HG03469 (cell line): ENCODE results near the gene PCSK5.
A peak's percentile ranks its signal among the peaks of the same experiment; 100 is the strongest.

Source experiments
- ATAC-seq: cut with Tn5 transposase; IDR thresholded peaks from one replicate; pipeline ENCODE4 v1.9.1; 2021; ENCODE audit warnings: mild to moderate bottlenecking, moderate library complexity, moderate number of reproducible peaks; ENCODE audit not compliant: unreplicated experiment

PCSK5 gene

GRCh38 chr9:76373173-76373783, 482.8 kb downstream of the PCSK5 start:
- ATAC-seq = no peak

- no peak for ATAC-seq
Observed at GRCh38 chr9:76373784-76374474, 483.5 kb downstream of the PCSK5 start.

DNA sequence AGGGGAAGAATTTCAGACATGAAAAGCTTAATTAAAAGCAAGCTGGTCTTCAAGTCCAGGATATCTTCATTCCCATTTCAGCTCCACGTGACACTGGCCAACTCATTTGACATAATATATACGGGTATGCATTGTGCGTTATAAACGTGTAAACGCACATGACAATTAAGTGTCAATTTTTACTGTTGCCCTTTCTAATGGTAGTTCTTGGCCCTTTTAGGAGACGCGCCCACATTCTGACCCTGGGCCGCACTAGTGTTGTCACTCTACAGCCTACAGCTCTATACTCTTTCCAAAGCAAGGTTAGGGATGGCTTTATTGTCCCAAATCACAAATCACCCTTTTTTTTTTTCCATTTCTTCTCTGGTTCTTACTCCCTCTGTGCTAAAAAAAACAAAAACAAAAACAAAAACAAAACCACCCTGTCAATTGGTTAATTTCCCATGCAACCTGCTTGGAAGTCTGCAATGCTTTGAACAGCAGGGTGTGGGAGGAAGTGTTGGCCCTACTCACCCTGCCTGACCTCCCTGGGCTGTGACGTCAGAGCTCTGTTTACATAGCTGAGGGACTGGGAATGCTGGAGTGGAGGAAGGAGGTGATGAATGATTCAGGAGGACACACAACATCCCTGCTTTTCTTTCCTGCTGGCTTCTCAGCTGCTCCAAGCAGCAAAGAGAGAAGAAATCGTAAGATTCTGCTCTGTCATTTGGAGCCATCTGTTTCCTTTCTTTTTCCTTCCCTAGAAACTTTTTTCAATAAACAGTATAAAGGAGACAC, 484.5 kb downstream of the PCSK5 start:
- no peak for ATAC-seq

- ATAC-seq = no peak
Observed at GRCh38 chr9:76377791-76378190, 487.3 kb downstream of the PCSK5 start.

DNA sequence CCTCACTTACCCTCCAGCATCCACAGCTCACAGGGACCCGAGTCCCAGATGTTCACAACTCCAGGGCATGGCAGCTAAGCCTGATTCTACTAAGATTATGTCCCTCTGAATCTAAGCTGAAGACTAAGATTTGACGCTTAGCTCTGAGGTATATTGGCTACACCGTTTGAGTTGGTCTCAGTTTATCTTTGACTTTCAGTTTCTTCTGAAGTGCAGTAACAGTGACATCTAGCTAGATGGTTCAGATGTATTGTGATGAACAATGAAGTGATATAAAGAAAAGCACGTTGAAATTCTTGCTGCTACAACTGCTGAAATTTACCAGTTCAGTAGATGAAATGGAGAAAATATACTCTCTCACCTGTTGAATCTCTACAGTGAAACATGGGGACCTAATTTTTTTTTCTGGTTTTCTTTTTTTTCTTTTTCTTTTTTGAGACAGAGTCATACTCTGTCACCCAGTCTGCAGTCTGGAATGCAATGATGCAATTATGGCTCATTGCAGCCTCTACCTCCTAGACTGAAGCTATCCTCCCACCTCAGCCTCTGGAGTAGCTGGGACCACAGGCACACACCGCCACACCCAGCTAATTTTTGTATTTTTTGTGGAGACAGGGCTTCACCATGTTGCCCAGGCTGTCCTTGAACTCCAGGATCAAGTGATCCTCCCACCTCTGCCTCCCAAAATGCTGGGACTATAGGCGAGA, 488.0 kb downstream of the PCSK5 start:
- ATAC-seq = no peak

DNA sequence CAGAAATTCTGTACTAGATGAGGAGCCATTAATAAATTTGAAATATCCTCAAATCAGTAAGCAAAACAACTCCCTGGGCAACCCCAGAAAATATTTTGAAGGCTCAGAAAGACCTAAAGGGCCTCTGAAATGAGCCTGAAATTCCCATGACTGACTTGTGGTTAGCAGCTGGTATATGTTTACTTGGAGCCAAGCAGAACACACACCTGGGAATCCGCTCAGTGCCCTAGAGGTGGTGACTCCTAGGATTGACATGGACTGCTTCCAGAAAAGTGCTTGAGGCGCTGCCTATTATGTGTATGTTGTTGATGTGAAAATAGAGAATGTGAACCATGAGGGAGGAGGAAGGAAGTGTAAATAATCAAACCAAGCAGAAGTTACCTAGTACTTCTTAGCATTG, 489.0 kb downstream of the PCSK5 start:
- ATAC-seq = no peak

DNA sequence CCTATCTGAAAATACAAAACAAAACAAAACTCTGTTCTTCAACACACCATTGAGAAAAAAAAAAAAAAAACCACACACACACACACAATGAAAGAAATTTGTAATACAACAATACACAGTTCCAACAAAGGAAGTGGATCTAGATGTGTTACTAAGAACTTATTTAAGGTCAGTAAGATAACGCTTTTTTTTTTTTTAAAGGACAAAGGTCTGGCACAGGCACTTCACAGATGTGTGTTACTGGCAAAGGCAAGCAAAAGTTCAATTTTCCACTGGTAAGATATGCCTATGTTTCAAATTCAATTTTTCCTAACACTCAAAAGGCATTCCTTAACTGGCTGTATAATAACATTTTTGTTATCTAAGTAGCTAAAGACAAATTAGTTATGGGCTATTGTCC, 500.2 kb downstream of the PCSK5 start:
- no peak for ATAC-seq

- peak; percentile 43 for ATAC-seq
Observed at GRCh38 chr9:76394195-76394959, 503.9 kb downstream of the PCSK5 start, which contains the start of gene RFK. TSS of gene RFK (minus strand) at chr9:76394426. CDS start at chr9:76394171, 255 bp downstream.

- peak; percentile 36 for ATAC-seq
Observed at GRCh38 chr9:76394960-76395252, 504.4 kb downstream of the PCSK5 start.

GRCh38 chr9:76395381-76395780, 504.9 kb downstream of the PCSK5 start:
- no peak for ATAC-seq

GRCh38 chr9:76396144-76396543, 505.7 kb downstream of the PCSK5 start:
- ATAC-seq = no peak

DNA sequence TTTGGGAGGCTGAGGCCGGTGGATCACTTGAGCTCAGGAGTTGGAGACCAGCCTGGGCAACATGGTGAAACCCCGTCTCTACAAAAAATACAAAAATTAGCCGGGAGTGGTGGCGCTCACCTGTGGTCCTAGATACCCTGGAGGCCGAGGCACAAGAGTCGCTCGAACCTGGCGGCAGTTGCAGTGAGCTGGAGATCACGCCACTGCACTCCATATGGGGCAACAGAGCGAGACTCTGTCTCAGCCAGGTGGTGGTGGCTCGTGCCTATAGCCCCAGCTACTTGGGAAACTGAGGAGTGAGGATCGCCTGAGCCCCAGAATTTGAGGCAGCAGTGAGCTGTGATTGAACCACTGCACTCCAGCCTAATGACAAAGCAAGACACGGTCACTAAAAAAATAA, 506.1 kb downstream of the PCSK5 start:
- no peak for ATAC-seq

DNA sequence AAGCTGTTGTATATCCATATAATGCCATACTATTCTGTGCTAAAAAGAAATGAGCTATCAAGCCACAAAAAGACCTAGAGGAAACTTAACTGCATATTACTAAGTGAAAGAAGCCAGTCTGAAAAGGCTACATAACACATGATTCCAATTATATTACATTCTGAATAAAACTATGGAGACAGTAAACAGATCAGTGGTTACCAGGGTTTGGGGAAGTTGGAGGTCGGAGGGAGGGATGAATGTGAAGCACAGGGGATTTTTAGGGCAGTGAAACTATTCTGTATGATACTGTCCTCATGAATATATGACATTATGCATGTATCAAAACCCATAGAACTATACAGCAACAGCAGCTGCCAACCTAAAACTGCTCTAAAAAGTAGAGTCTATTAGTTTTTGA, 509.4 kb downstream of the PCSK5 start:
- ATAC-seq = no peak

GRCh38 chr9:76400534-76401096, 510.1 kb downstream of the PCSK5 start:
- ATAC-seq = no peak

DNA sequence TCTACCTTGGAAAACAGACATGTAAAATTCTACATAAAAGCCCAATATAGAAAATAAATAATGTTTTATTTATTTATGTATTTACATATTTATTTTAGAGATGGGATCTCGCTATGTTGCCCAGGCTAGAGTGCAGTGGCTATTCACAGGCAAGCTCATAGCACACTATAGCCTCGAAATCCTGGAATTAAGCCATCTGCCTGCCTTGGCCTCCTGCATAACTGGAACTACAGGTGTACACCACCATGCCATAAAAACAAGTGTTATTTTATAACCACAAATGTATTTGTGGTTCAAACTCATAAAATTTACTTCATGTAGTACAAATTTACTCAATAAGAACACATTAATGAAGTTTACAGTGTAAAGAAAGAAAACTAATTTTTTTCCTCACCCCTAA, 510.7 kb downstream of the PCSK5 start:
- no peak for ATAC-seq

GRCh38 chr9:76401580-76402354, 511.3 kb downstream of the PCSK5 start:
- ATAC-seq = no peak

DNA sequence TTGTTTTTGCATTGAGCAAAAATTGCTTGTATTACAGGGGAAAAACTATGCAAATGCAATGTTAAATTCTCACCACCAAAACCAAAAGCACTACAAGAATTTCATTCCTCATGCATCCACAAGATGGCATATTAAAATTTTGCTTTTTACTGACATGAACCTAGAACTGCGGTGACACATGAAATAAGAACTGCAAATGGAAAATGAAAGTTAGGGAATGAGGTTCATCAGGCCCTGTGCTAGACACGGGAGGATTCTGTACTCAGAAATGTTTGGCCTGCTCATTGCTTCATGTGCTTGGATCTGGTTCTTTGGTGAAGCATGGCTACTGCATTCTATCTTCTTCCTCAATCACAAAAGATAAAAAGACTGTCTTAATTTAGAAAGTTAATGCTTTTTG, 512.9 kb downstream of the PCSK5 start:
- ATAC-seq = peak; percentile 90

DNA sequence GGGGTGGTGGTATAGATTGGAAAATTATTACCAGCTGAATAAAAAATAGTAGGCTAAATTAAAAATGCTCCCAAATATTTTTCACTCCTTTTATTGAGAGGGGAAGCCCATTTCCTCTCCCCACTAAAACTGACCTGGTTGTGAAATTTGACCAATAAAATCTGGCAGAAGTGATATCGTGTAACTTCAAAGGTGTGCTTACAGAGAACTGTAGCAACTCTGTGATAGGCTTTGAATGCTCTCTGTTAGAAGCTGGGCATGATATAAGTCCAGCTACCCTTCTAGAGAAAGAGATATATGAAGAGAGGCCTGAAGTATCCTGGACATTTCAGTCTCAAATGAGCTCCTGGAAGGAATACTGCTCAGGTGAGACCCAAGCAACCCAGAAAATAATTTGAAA, 513.9 kb downstream of the PCSK5 start:
- no peak for ATAC-seq

DNA sequence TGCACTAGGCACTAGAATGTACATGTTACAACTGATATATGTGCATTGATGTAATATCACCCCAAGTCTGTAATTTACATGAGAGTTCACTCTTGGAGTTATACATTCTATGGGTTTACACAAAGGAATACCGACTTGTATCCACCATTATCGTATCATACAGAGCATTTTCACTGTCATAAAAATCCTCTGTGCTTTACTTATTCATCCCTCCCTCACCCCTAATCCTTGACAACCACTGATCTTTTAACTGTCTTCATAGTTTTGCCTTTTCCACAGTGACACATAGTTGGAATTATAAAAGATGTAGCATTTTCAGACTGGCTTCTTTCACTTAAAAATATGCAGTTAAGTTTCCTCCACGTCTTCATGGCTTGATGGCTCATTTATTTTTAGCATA, 514.9 kb downstream of the PCSK5 start:
- no peak for ATAC-seq

DNA sequence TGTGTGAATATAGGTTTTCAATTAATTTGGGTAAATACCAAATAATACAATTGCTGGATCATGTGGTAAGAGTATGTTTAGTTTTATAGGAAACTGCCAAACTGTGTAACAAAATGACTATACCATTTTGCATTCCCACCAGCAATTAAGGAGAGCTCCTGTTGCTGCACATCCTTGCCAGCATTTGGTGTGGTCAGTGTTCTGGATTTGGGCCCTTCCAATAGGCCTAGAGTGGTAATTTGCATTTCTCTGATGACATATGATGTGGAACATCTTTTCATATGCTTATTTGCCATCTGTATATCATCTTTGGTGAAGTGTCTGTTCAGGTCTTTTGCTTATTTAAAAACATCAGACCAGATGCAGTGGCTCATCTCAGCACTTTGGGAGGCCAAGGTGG, 515.4 kb downstream of the PCSK5 start:
- no peak for ATAC-seq
